GM13977 (cell line): ENCODE results near the gene TOGARAM2.

ENCODE experiments used
- DNase-seq: peaks from one replicate; pipeline ENCODE4 v3.0.0; 2012; ENCODE audit warnings: low spot score
- in situ Hi-C: fragments of 300-500 bp; cut with MboI; formaldehyde crosslinking; loops from one replicate; pipeline ENCODE4 v1.12.0; 2022; ENCODE audit warnings: low sequenced_read_pairs, low pct_unique_long_range_greater_than_20kb, mixed read lengths, inconsistent platforms; ENCODE audit not compliant: unreplicated experiment
- TF ChIP-seq, protein P1 (sequence below): IDR thresholded peaks from 2 replicates; pipeline ENCODE4 v1.5.1; 2012; ENCODE audit warnings: mild to moderate bottlenecking, control low read depth; ENCODE audit not compliant: insufficient read depth; ENCODE audit errors: extremely low read depth, missing control alignments

TOGARAM2 gene

DNA sequence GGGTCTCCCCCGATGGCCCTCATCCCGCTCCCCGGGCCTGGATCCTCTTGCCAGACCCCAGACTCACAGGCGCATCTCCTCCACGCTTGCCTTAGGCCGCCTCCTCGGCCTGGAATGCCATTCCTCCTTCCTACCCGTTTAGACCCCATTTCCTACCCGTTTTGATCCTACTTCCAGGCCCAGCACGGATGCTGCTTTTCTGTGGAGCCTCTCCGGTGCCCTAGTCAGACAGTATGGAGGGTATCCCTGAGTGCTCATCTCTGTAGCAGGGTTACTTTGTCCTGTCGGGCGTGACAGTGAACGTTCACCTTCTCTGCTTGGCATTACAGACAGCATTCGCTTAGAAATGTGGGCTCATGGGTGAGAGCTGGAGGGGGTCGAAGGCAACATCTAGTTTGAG, 9.3 kb downstream of the TOGARAM2 start:
- TF ChIP-seq, protein P1, sequence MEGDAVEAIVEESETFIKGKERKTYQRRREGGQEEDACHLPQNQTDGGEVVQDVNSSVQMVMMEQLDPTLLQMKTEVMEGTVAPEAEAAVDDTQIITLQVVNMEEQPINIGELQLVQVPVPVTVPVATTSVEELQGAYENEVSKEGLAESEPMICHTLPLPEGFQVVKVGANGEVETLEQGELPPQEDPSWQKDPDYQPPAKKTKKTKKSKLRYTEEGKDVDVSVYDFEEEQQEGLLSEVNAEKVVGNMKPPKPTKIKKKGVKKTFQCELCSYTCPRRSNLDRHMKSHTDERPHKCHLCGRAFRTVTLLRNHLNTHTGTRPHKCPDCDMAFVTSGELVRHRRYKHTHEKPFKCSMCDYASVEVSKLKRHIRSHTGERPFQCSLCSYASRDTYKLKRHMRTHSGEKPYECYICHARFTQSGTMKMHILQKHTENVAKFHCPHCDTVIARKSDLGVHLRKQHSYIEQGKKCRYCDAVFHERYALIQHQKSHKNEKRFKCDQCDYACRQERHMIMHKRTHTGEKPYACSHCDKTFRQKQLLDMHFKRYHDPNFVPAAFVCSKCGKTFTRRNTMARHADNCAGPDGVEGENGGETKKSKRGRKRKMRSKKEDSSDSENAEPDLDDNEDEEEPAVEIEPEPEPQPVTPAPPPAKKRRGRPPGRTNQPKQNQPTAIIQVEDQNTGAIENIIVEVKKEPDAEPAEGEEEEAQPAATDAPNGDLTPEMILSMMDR, result no peak

DNA sequence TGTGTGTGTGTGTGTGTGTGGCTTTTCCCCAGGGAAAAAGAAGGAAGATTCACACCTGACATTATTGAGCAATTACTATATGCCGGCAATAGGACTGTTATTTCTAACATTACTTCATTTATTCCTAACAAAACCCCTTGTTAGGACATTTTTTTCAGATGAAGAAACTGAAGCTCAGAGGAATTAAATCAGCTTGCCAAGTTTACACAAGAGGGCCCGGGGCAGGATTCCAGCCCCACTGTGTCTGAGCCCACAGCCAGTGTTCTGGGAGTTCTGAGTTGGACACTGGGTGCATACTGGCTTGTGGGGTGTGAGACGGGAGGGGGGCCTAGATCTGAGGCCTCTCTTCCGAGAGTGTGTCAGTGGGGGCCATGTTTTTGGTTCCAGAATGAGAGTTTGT, 9.9 kb downstream of the TOGARAM2 start:
- in situ Hi-C loops, result no loop called here
- TF ChIP-seq, protein P1, result no peak
- no peak for DNase-seq

More for the DNA sequence above, 9.3 kb downstream of the TOGARAM2 start:
- in situ Hi-C loops, result no loop called here
- DNase-seq, result no peak

DNA sequence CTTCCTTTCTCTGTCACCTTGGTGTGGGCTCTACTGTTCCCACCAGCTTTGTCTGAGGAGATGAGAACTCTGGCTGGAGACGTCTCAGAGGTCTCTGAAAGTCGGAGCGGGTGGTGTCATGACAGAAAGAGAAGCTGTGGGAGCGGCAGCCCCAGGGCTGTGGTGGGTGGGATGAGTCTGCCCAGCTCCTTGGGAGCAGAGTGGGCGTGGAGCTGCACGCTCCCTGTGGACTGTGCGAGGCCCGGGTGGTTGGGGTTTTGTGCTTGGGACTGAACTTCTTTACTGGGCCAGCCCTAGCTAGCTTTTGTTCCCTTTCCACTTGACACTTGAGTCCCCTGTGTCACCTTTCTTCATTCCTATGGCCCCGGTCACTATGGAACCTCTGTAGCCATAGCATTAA, 10.4 kb downstream of the TOGARAM2 start:
- DNase-seq, result no peak
- in situ Hi-C loops, result no loop called here
- TF ChIP-seq, protein P1, result no peak

DNA sequence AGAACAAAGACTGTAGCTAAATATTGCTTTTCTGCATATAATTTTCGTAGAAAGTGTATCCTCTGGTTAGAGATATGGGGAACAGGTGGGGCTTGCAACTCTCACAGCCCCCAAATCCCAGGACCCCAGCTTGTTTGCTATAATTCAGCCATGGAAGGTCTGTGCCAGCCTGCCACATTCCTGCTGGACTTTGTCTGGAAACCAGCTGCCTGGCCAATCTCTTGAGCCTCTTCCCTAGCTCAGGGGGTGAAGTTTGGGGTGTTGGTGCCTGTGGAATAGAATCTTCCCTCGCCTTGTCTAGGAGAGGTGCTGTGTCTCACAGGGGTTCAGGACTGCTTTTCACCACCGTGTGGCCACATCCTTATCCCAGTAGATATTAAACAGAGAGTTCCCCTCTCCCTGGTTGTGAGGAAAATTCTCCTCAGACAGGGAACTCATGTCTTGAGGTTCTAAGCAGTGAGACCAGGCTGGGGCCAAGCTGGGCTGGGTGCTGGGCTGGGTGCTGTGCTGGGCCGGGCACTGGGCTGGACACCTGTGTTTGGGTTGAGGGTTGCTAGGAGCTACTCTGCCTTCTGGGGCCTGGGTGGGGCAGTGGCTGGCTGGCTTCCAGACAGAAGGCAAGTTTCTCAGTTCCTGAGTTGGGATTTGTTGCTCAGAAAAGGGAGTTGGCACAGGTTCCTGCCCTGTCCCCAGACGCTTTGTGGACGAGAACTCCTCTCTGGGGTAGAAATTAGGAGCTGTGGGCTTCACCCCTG, 12.3 kb downstream of the TOGARAM2 start:
- in situ Hi-C loops, result no loop called here
- no peak for DNase-seq
- TF ChIP-seq, protein P1, result no peak

DNA sequence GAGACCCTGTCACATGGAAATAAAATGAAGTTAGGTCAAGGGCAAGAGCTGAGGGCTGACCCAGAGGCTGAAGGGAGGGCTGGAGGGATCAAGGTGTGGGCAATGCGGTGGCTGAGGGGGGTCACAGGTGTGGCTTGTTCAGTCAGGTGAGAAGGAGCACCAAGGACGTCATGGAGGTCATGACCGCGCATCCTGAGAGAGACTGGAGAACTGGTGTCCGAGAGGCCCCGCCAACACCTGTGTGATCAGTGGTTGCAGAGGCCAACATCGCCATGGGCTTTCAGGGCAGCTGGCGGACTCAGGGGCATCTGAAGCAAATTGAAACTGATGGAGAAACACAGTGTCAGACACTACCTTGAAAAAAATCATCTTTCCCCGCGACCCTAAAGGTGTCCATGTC, 13.0 kb downstream of the TOGARAM2 start:
- in situ Hi-C loops, result no loop called here
- DNase-seq, result no peak
- TF ChIP-seq, protein P1, result no peak

DNA sequence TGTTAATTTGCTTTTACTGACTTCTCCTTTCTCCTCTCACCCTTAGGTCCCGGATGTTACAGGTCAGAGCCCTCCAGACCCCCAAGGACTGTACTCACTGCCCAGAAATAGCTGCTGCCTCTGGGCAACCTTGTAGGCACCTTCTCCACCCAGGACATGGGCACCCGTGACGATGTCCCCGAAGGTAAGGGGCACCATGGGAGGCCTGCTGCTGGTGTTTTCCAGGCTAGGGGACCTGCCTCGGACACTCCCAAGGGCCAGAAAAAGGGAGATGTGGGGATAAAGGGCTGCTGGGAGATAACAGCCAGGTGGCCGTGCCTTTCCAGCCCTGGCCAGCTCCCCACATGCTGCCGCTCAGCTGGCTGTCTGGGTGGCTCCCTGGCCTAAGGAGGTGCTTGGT, 13.6 kb downstream of the TOGARAM2 start:
- DNase-seq, result no peak
- in situ Hi-C loops, result no loop called here
- TF ChIP-seq, protein P1, result no peak
